BJ (cell line): Measurements from ENCODE around the gene TNK2. TPM values are rescaled to one million over a fixed set of nuclear protein-coding genes. Genes with fewer than 3 reads are reported as not detected.

ENCODE experiments used
- CTCF ChIA-PET: fragments of 350-600 bp; formaldehyde crosslinking; extraction: SDS; loops from one replicate; lab custom pipeline; 2021; ENCODE audit warnings: antibody characterized with exemption, inconsistent platforms; lab: Yijun Ruan, JAX
- POLR2A ChIA-PET: fragments of 300-600 bp; sonication (Branson Sonifier 250); formaldehyde crosslinking; extraction: SDS; loops from one replicate; lab custom pipeline; 2021; ENCODE audit warnings: antibody characterized with exemption; lab: Charles Lee
- DNase-seq: peaks from one replicate; pipeline ENCODE4 v3.0.0-alpha.2; 2011; ENCODE audit warnings: low read depth
- H3K27me3 ChIP-seq: 2 replicates; pipeline ENCODE4 v1.6.0; 2011; ENCODE audit warnings: low read length; ENCODE audit not compliant: control insufficient read depth, insufficient read depth
- H3K36me3 ChIP-seq: 2 replicates; pipeline ENCODE4 v1.5.1; 2011; ENCODE audit warnings: low read length; ENCODE audit not compliant: control insufficient read depth, insufficient read depth
- H3K4me3 ChIP-seq: 2 replicates; pipeline ENCODE4 v1.5.1; 2011; ENCODE audit warnings: low read depth, mild to moderate bottlenecking, control low read depth, low read length
- CTCF ChIP-seq: IDR thresholded peaks from 2 replicates; pipeline ENCODE4 v1.5.1; 2011; ENCODE audit warnings: low read depth, mild to moderate bottlenecking, control low read depth, inconsistent platforms, low read length, moderate library complexity; ENCODE audit not compliant: insufficient read depth
- polyA plus RNA-seq: library from polyadenylated mRNA; depleted of rRNA; stranded (reverse); fragments of >200 nt; gene quantifications from 2 replicates; pipeline ENCODE4 v1.2.3, GENCODE V29; 2011

The TNK2 gene
- polyA plus RNA-seq, 1 experiment = 6.3 TPM

GRCh38 chr3:195878424-195879274, 29.7 kb downstream of the TNK2 start:
- Histone ChIP-seq H3K36me3 (peaks cover 27% of the 10 kb centered on the region), H3K27me3 (no peaks in the 10 kb centered on the region), H3K4me3 (no peak overlapping the region)
- TF ChIP-seq CTCF = no peak
- ChIA-PET CTCF (interaction anchor here (0.9 to 1.7 kb wide), 3 partner anchors 16 to 36 kb away, joined by 3 to 4 read pairs (median 3); no protein-coding TSS in a partner anchor), POLR2A (no interaction called here)
- DNase-seq = no peak

- DNase-seq = no peak
Measured at GRCh38 chr3:195877767-195878423, 30.5 kb downstream of the TNK2 start.

GRCh38 chr3:195877136-195877715, 31.1 kb downstream of the TNK2 start:
- ChIA-PET CTCF (interaction anchor here (1.3 to 1.7 kb wide), 2 partner anchors 17 to 37 kb away, joined by 3 to 4 read pairs; no protein-coding TSS in a partner anchor), POLR2A (no interaction called here)
- DNase-seq = no peak
- Histone ChIP-seq H3K36me3 (peaks cover 21% of the 10 kb centered on the region), H3K27me3 (no peaks in the 10 kb centered on the region), H3K4me3 (no peak overlapping the region)
- TF ChIP-seq CTCF = no peak

More at GRCh38 chr3:195877767-195878423, 30.5 kb downstream of the TNK2 start:
- POLR2A ChIA-PET = no interaction called here
- Histone ChIP-seq H3K36me3 (peaks cover 23% of the 10 kb centered on the region), H3K4me3 (no peak overlapping the region), H3K27me3 (no peaks in the 10 kb centered on the region)
- no peak for TF ChIP-seq CTCF
- CTCF ChIA-PET = interaction anchor here (0.9 to 1.7 kb wide), 3 partner anchors 16 to 37 kb away, joined by 3 to 4 read pairs (median 3); no protein-coding TSS in a partner anchor

GRCh38 chr3:195876297-195877064, 31.9 kb downstream of the TNK2 start:
- peaks cover 15% of the 10 kb centered on the region for H3K36me3 ChIP-seq
- no peak for TF ChIP-seq CTCF
- ChIA-PET POLR2A (no interaction called here), CTCF (interaction anchor here (0.9 kb wide), 1 partner anchor 18 kb away, joined by 3 read pairs; no protein-coding TSS in a partner anchor)
- H3K27me3 ChIP-seq = no peaks in the 10 kb centered on the region
- no peak for DNase-seq
- H3K4me3 ChIP-seq = no peak overlapping the region
